ENCODE data around the gene TESK2. TPM values are rescaled to one million over a fixed set of nuclear protein-coding genes. Genes with fewer than 3 reads are reported as not detected.
"Not testable (repeated sequence)": the region's sequence is repeated elsewhere in the genome, so short reads cannot be mapped to it uniquely, and the experiment has no call there.

TESK2 gene
- total RNA-seq, 2 experiments from 2014 or later, result 3.3 to 3.5 TPM

- ATAC-seq (peak; percentile 91), DNase-seq (peak; percentile 96)
- Mint-ChIP-seq H3K4me1 (ENCODE audit: low read depth) (peaks cover 34% of the 10 kb centered on the region), H3K36me3 (ENCODE audit: low read depth) (peaks cover 19% of the 10 kb centered on the region), H3K27ac (peak within 1 kb of the TSS; percentile 87), H3K9me3 (ENCODE audit: insufficient read depth) (no peaks in the 10 kb centered on the region), H3K27me3 (ENCODE audit: low read depth) (peaks cover 9% of the 10 kb centered on the region), H3K4me3 (peak within 1 kb of the TSS; percentile 96)
- CTCF ChIA-PET, result interaction anchor here (1.1 to 8.1 kb wide), 8 partner anchors 10 to 47 kb away, joined by 3 to 70 read pairs (median 6); partner anchors contain the start of genes AKR1A1, CCDC163 and MMACHC
- POLR2A ChIA-PET, result interaction anchor here (0.5 to 3.8 kb wide), 40 partner anchors 9 to 800 kb away, joined by 3 to 55 read pairs (median 5); partner anchors contain the start of genes AKR1A1, CCDC163, GPBP1L1 and HECTD3
Measured at GRCh38 chr1:45521413-45522323, 30.7 kb upstream of the TESK2 start, which contains the start of gene PRDX1. PRDX1 (minus strand) TSS chr1:45521884; CDS start chr1:45519043, 2,841 bp downstream.

- ChIA-PET POLR2A (interaction anchor here (0.9 to 2.8 kb wide), 2 partner anchors 12 to 180 kb away, joined by 6 to 24 read pairs; partner anchors contain the start of genes MUTYH and TOE1), CTCF (interaction anchor here (1.0 to 8.1 kb wide), 3 partner anchors 21 to 49 kb away, joined by 3 to 70 read pairs (median 13); partner anchors contain the start of genes AKR1A1 and CCDC163)
- Mint-ChIP-seq H3K4me3 (peak overlapping the region; percentile 96), H3K4me1 (ENCODE audit: low read depth) (peaks cover 34% of the 10 kb centered on the region), H3K36me3 (ENCODE audit: low read depth) (peaks cover 36% of the 10 kb centered on the region)
- DNase-seq; H3K27ac Mint-ChIP-seq; H3K9me3 Mint-ChIP-seq (ENCODE audit: insufficient read depth); H3K27me3 Mint-ChIP-seq (ENCODE audit: low read depth); ATAC-seq: not testable (repeated sequence)
Measured at GRCh38 chr1:45519774-45520173, 28.8 kb upstream of the TESK2 start.

GRCh38 chr1:45518910-45519309, 27.9 kb upstream of the TESK2 start:
- Mint-ChIP-seq H3K36me3 (ENCODE audit: low read depth) (peaks cover 44% of the 10 kb centered on the region), H3K4me1 (ENCODE audit: low read depth) (peaks cover 34% of the 10 kb centered on the region), H3K4me3 (peak overlapping the region; percentile 60), H3K9me3 (ENCODE audit: insufficient read depth) (no peaks in the 10 kb centered on the region), H3K27ac (peak overlapping the region; percentile 33), H3K27me3 (ENCODE audit: low read depth) (no peaks in the 10 kb centered on the region)
- no peak for DNase-seq
- POLR2A ChIA-PET, result interaction anchor here (0.6 to 0.9 kb wide), 4 partner anchors 11 to 508 kb away, joined by 3 to 6 read pairs (median 4); partner anchors contain the start of genes AKR1A1, HECTD3 and NASP
- CTCF ChIA-PET, result interaction anchor here (0.9 to 8.1 kb wide), 3 partner anchors 14 to 50 kb away, joined by 3 to 70 read pairs (median 3); partner anchors contain the start of gene CCDC163
- ATAC-seq, result no peak

GRCh38 chr1:45518366-45518765, 27.4 kb upstream of the TESK2 start:
- DNase-seq; H3K27me3 Mint-ChIP-seq (ENCODE audit: low read depth); H3K9me3 Mint-ChIP-seq (ENCODE audit: insufficient read depth); H3K27ac Mint-ChIP-seq; H3K4me3 Mint-ChIP-seq; ATAC-seq: not testable (repeated sequence)
- Mint-ChIP-seq H3K36me3 (ENCODE audit: low read depth) (peaks cover 48% of the 10 kb centered on the region), H3K4me1 (ENCODE audit: low read depth) (peaks cover 32% of the 10 kb centered on the region)
- CTCF ChIA-PET, result interaction anchor here (0.8 to 8.1 kb wide), 4 partner anchors 14 to 51 kb away, joined by 3 to 70 read pairs (median 4); partner anchors contain the start of gene AKR1A1
- POLR2A ChIA-PET, result interaction anchor here (0.6 to 1.1 kb wide), 3 partner anchors 33 to 507 kb away, joined by 3 to 4 read pairs (median 4); partner anchors contain the start of genes AKR1A1 and HECTD3

GRCh38 chr1:45516465-45516864, 25.5 kb upstream of the TESK2 start:
- H3K4me3 Mint-ChIP-seq, result no peak overlapping the region
- DNase-seq, result no peak
- no peak overlapping the region for H3K27ac Mint-ChIP-seq
- H3K4me1 Mint-ChIP-seq (ENCODE audit: low read depth), result peaks cover 15% of the 10 kb centered on the region
- ATAC-seq, result no peak
- H3K27me3 Mint-ChIP-seq (ENCODE audit: low read depth), result no peaks in the 10 kb centered on the region
- ChIA-PET CTCF (interaction anchor here (8.1 kb wide), 1 partner anchor 53 kb away, joined by 70 read pairs; no protein-coding TSS in a partner anchor), POLR2A (interaction anchor here (0.6 to 1.5 kb wide), 2 partner anchors 67 to 168 kb away, joined by 3 to 4 read pairs; partner anchors contain the start of gene NASP)
- no peaks in the 10 kb centered on the region for H3K9me3 Mint-ChIP-seq (ENCODE audit: insufficient read depth)
- peaks cover 53% of the 10 kb centered on the region for H3K36me3 Mint-ChIP-seq (ENCODE audit: low read depth)

- Mint-ChIP-seq H3K4me3 (no peak overlapping the region), H3K4me1 (ENCODE audit: low read depth) (peaks cover 13% of the 10 kb centered on the region), H3K27ac (no peak overlapping the region), H3K9me3 (ENCODE audit: insufficient read depth) (no peaks in the 10 kb centered on the region), H3K27me3 (ENCODE audit: low read depth) (no peaks in the 10 kb centered on the region), H3K36me3 (ENCODE audit: low read depth) (peaks cover 57% of the 10 kb centered on the region)
- ATAC-seq (no peak), DNase-seq (no peak)
- POLR2A ChIA-PET, result interaction anchor here (0.6 to 1.5 kb wide), 2 partner anchors 68 to 168 kb away, joined by 3 to 4 read pairs; partner anchors contain the start of gene NASP
- CTCF ChIA-PET, result interaction anchor here (1.5 to 8.1 kb wide), 2 partner anchors 14 to 53 kb away, joined by 5 to 70 read pairs; no protein-coding TSS in a partner anchor
Measured at GRCh38 chr1:45516036-45516435, 25.1 kb upstream of the TESK2 start.

- H3K36me3 Mint-ChIP-seq (ENCODE audit: low read depth), result peaks cover 70% of the 10 kb centered on the region
- not testable (repeated sequence) for H3K27me3 Mint-ChIP-seq (ENCODE audit: low read depth); H3K4me3 Mint-ChIP-seq; ATAC-seq; H3K9me3 Mint-ChIP-seq (ENCODE audit: insufficient read depth); DNase-seq; H3K4me1 Mint-ChIP-seq (ENCODE audit: low read depth)
- CTCF ChIA-PET, result interaction anchor here (0.8 to 4.5 kb wide), 14 partner anchors 8 to 178 kb away, joined by 3 to 194 read pairs (median 10); partner anchors contain the start of genes AKR1A1, CCDC163, MMACHC and NASP
- H3K27ac Mint-ChIP-seq, result peak overlapping the region; percentile 21
- POLR2A ChIA-PET, result interaction anchor here (0.7 to 2.7 kb wide), 4 partner anchors 8 to 71 kb away, joined by 3 to 17 read pairs (median 4); partner anchors contain the start of gene PRDX1
Measured at GRCh38 chr1:45513532-45514260, 22.7 kb upstream of the TESK2 start.

- Mint-ChIP-seq H3K4me1 (ENCODE audit: low read depth) (no peaks in the 10 kb centered on the region), H3K27me3 (ENCODE audit: low read depth) (no peaks in the 10 kb centered on the region), H3K27ac (no peak overlapping the region), H3K9me3 (ENCODE audit: insufficient read depth) (no peaks in the 10 kb centered on the region), H3K4me3 (no peak overlapping the region), H3K36me3 (ENCODE audit: low read depth) (peaks cover 75% of the 10 kb centered on the region)
- POLR2A ChIA-PET, result interaction anchor here (0.5 to 2.7 kb wide), 6 partner anchors 9 to 156 kb away, joined by 3 to 17 read pairs (median 4); partner anchors contain the start of gene PRDX1
- ATAC-seq (peak; percentile 74), DNase-seq (peak; percentile 75)
- CTCF ChIA-PET, result interaction anchor here (0.6 to 4.5 kb wide), 26 partner anchors 9 to 177 kb away, joined by 3 to 194 read pairs (median 5); partner anchors contain the start of genes AKR1A1, CCDC163, MMACHC and MUTYH
Measured at GRCh38 chr1:45512641-45513054, 21.7 kb upstream of the TESK2 start.

- no peak for ATAC-seq
- Mint-ChIP-seq H3K27ac (no peak overlapping the region), H3K4me3 (no peak overlapping the region), H3K27me3 (ENCODE audit: low read depth) (no peaks in the 10 kb centered on the region), H3K36me3 (ENCODE audit: low read depth) (peaks cover 64% of the 10 kb centered on the region), H3K9me3 (ENCODE audit: insufficient read depth) (no peaks in the 10 kb centered on the region), H3K4me1 (ENCODE audit: low read depth) (no peaks in the 10 kb centered on the region)
- CTCF ChIA-PET, result interaction anchor here (1.2 to 4.5 kb wide), 9 partner anchors 10 to 72 kb away, joined by 3 to 194 read pairs (median 18); partner anchors contain the start of genes AKR1A1, CCDC163, MMACHC and NASP
- DNase-seq, result no peak
- POLR2A ChIA-PET, result interaction anchor here (1.4 to 2.7 kb wide), 3 partner anchors 9 to 11 kb away, joined by 9 to 17 read pairs (median 9); partner anchors contain the start of gene PRDX1
Measured at GRCh38 chr1:45510972-45511527, 20.1 kb upstream of the TESK2 start.
